Neural cell (in vitro differentiated cells): ENCODE results near the gene PTPRO.

Experiments used
- EP300 ChIP-seq: fragments of 450-650 bp; conservative IDR thresholded peaks from 2 replicates; pipeline ENCODE4 v1.6.1; 2014; ENCODE audit warnings: antibody characterized with exemption, mild to moderate bottlenecking, moderate library complexity; ENCODE audit not compliant: poor library complexity, severe bottlenecking
- EZH2 ChIP-seq: fragments of 200-600, 300-800 bp; shearing (Covaris generic), sonication (generic); IDR thresholded peaks from 2 replicates; pipeline ENCODE4 v1.6.1; 2014; ENCODE audit warnings: antibody characterized with exemption, low read length, borderline replicate concordance, mild to moderate bottlenecking; ENCODE audit not compliant: insufficient read depth, poor library complexity, severe bottlenecking
- MXI1 ChIP-seq: fragments of 450-650 bp; conservative IDR thresholded peaks from 2 replicates; pipeline ENCODE4 v1.6.1; 2014; ENCODE audit warnings: antibody characterized with exemption, mild to moderate bottlenecking; ENCODE audit not compliant: poor library complexity, severe bottlenecking
- POLR2AphosphoS5 ChIP-seq: IDR thresholded peaks from 2 replicates; pipeline ENCODE4 v1.6.1; 2012
- RAD21 ChIP-seq: fragments of 450-650 bp; conservative IDR thresholded peaks from 2 replicates; pipeline ENCODE4 v1.6.1; 2014; ENCODE audit warnings: antibody characterized with exemption, mild to moderate bottlenecking, moderate library complexity
- SMC3 ChIP-seq: fragments of 450-650 bp; conservative IDR thresholded peaks from 2 replicates; pipeline ENCODE4 v1.6.1; 2014; ENCODE audit warnings: antibody characterized with exemption, mild to moderate bottlenecking, moderate library complexity; ENCODE audit not compliant: poor library complexity
- TAF1 ChIP-seq: IDR thresholded peaks from 2 replicates; pipeline ENCODE4 v1.6.1; 2012; ENCODE audit warnings: low read depth
- TF ChIP-seq, protein P1 (sequence below): fragments of 450-650 bp; IDR thresholded peaks from 2 replicates; pipeline ENCODE4 v1.5.1; 2014; ENCODE audit warnings: antibody characterized with exemption, mild to moderate bottlenecking, moderate library complexity; ENCODE audit not compliant: poor library complexity, severe bottlenecking
- TF ChIP-seq, protein P2 (sequence below): IDR thresholded peaks from 2 replicates; pipeline ENCODE4 v1.6.1; 2012; ENCODE audit warnings: borderline replicate concordance

DNA sequence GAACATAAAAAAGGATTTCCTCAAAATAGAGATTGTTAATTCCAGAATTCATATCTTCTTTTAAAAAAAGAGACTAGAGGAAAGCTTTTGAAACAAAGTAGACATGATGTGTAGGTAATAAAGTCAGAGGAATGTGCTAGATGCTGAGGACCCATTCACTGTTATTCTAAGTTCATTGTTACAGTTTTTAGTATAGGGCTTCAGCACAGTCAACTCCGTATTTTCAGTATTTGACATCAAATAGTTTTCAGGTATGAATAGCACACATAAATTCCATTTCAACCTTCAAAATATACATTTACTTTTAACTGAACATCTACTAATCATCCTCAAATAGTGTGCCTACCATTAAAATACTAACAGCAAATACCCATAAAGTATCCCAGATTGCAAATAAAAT lies 239.1 kb downstream of the PTPRO start:
- TF ChIP-seq, protein P1, sequence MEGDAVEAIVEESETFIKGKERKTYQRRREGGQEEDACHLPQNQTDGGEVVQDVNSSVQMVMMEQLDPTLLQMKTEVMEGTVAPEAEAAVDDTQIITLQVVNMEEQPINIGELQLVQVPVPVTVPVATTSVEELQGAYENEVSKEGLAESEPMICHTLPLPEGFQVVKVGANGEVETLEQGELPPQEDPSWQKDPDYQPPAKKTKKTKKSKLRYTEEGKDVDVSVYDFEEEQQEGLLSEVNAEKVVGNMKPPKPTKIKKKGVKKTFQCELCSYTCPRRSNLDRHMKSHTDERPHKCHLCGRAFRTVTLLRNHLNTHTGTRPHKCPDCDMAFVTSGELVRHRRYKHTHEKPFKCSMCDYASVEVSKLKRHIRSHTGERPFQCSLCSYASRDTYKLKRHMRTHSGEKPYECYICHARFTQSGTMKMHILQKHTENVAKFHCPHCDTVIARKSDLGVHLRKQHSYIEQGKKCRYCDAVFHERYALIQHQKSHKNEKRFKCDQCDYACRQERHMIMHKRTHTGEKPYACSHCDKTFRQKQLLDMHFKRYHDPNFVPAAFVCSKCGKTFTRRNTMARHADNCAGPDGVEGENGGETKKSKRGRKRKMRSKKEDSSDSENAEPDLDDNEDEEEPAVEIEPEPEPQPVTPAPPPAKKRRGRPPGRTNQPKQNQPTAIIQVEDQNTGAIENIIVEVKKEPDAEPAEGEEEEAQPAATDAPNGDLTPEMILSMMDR, result no peak
- TF ChIP-seq RAD21, result no peak
- no peak for TF ChIP-seq POLR2AphosphoS5
- TF ChIP-seq, protein P2, sequence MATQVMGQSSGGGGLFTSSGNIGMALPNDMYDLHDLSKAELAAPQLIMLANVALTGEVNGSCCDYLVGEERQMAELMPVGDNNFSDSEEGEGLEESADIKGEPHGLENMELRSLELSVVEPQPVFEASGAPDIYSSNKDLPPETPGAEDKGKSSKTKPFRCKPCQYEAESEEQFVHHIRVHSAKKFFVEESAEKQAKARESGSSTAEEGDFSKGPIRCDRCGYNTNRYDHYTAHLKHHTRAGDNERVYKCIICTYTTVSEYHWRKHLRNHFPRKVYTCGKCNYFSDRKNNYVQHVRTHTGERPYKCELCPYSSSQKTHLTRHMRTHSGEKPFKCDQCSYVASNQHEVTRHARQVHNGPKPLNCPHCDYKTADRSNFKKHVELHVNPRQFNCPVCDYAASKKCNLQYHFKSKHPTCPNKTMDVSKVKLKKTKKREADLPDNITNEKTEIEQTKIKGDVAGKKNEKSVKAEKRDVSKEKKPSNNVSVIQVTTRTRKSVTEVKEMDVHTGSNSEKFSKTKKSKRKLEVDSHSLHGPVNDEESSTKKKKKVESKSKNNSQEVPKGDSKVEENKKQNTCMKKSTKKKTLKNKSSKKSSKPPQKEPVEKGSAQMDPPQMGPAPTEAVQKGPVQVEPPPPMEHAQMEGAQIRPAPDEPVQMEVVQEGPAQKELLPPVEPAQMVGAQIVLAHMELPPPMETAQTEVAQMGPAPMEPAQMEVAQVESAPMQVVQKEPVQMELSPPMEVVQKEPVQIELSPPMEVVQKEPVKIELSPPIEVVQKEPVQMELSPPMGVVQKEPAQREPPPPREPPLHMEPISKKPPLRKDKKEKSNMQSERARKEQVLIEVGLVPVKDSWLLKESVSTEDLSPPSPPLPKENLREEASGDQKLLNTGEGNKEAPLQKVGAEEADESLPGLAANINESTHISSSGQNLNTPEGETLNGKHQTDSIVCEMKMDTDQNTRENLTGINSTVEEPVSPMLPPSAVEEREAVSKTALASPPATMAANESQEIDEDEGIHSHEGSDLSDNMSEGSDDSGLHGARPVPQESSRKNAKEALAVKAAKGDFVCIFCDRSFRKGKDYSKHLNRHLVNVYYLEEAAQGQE, result no peak
- no peak for TF ChIP-seq EP300
- no peak for TF ChIP-seq MXI1
- no peak for TF ChIP-seq EZH2
- TF ChIP-seq TAF1, result no peak
- TF ChIP-seq SMC3, result no peak
